OCI-LY7 (cell line): ENCODE data around the gene GLMN. TPM values are rescaled to one million over a fixed set of nuclear protein-coding genes. Genes with fewer than 3 reads are reported as not detected.

Experiments used
- BruUV-seq: library from RNA; stranded (reverse); fragments of 400-500 nt; replicated peaks from 2 replicates; lab custom pipeline; 2021; lab: Mats Ljungman, UMichigan
- CTCF ChIA-PET: fragments of 300-600 bp; sonication (Branson Sonifier 250); formaldehyde crosslinking; loops from one replicate; lab custom pipeline; 2022; ENCODE audit warnings: antibody characterized with exemption; ENCODE audit not compliant: unreplicated experiment; lab: Charles Lee
- POLR2A ChIA-PET: fragments of 300-600 bp; sonication (Branson Sonifier 250); formaldehyde crosslinking; loops from one replicate; lab custom pipeline; 2022; ENCODE audit warnings: antibody characterized with exemption; lab: Charles Lee
- DNase-seq: peaks from one replicate; pipeline ENCODE4 v3.0.0-alpha.2; 2015; ENCODE audit warnings: low spot score
- H2AFZ ChIP-seq: fragments of 200-600 bp; sonication (generic), shearing (Covaris generic); 2 replicates; pipeline ENCODE4 v1.6.1; 2014; ENCODE audit warnings: mild to moderate bottlenecking, antibody characterized with exemption, low read length, moderate library complexity
- H3K27ac ChIP-seq: fragments of 200-600 bp; sonication (generic); 2 replicates; pipeline ENCODE4 v1.5.1; 2014; ENCODE audit warnings: mixed run types, low read depth, mild to moderate bottlenecking, moderate library complexity, low read length, inconsistent platforms; ENCODE audit not compliant: poor library complexity, severe bottlenecking
- H3K36me3 ChIP-seq: fragments of 200-600 bp; sonication (generic); 2 replicates; pipeline ENCODE4 v1.6.1; 2014; ENCODE audit warnings: mild to moderate bottlenecking, antibody characterized with exemption, low read length, moderate library complexity, mixed read lengths; ENCODE audit not compliant: insufficient read depth
- H3K4me1 ChIP-seq: fragments of 200-600 bp; sonication (generic); 2 replicates; pipeline ENCODE4 v1.5.1; 2014; ENCODE audit warnings: mild to moderate bottlenecking, low read length; ENCODE audit not compliant: insufficient read depth, poor library complexity, severe bottlenecking
- H3K4me2 ChIP-seq: fragments of 200-600 bp; sonication (generic); 2 replicates; pipeline ENCODE4 v1.6.1; 2014; ENCODE audit warnings: mild to moderate bottlenecking, low read length
- H3K4me3 ChIP-seq: fragments of 200-600 bp; sonication (generic); 2 replicates; pipeline ENCODE4 v1.5.1; 2014; ENCODE audit warnings: mild to moderate bottlenecking, low read depth, low read length; ENCODE audit not compliant: poor library complexity, severe bottlenecking
- H3K79me2 ChIP-seq: fragments of 200-600 bp; sonication (generic); 2 replicates; pipeline ENCODE4 v1.6.1; 2016; ENCODE audit warnings: low read depth, mild to moderate bottlenecking, low read length, moderate library complexity, mixed read lengths; ENCODE audit not compliant: insufficient read depth
- H3K9me2 ChIP-seq: fragments of 200-600 bp; sonication (generic); 2 replicates; pipeline ENCODE4 v1.6.1; 2016; ENCODE audit warnings: mild to moderate bottlenecking, low read length, mixed read lengths; ENCODE audit not compliant: insufficient read depth
- H3K9me3 ChIP-seq: fragments of 200-600 bp; sonication (generic); 2 replicates; pipeline ENCODE4 v1.6.1; 2014; ENCODE audit warnings: mild to moderate bottlenecking, mixed run types, low read length, mixed read lengths
- H4K20me1 ChIP-seq: fragments of 200-600 bp; sonication (generic); 2 replicates; pipeline ENCODE4 v1.6.1; 2014; ENCODE audit warnings: mild to moderate bottlenecking, antibody characterized with exemption, low read length, moderate library complexity, mixed read lengths; ENCODE audit not compliant: insufficient read depth
- EZH2phosphoT487 ChIP-seq: fragments of 200-600 bp; sonication (generic); IDR thresholded peaks from 2 replicates; pipeline ENCODE4 v1.6.1; 2018; ENCODE audit warnings: low read depth, borderline replicate concordance, mild to moderate bottlenecking, mixed run types, antibody characterized with exemption, low read length, moderate library complexity, mixed read lengths
- intact Hi-C: fragments of 100-400 bp; cut with micrococcal nuclease; formaldehyde crosslinking; loops from one replicate; pipeline ENCODE4 v1.10.0; 2022; ENCODE audit not compliant: unreplicated experiment
- total RNA-seq, 2 experiments: library from RNA; depleted of rRNA in 1 of 2; stranded (reverse); fragments of >200 nt in 1 of 2; shearing (Covaris generic) in 1 of 2; gene quantifications; 2 replicates each; pipeline ENCODE4 v1.2.3, GENCODE V29; 2014 to 2022
- TF ChIP-seq, protein P1 (sequence below): fragments of 200-600 bp; sonication (generic); conservative IDR thresholded peaks from 2 replicates; pipeline ENCODE4 v1.5.1; 2014; ENCODE audit warnings: mild to moderate bottlenecking, antibody characterized with exemption, low read length, moderate library complexity, mixed read lengths

GLMN gene
- total RNA-seq, 2 experiments from 2014 or later = 12.4 to 14.6 TPM

- Histone ChIP-seq H3K9me3 (no peaks in the 10 kb centered on the region), H3K36me3 (peaks cover 58% of the 10 kb centered on the region), H3K4me2 (no peak overlapping the region), H3K27ac (no peak overlapping the region), H3K4me3 (no peak overlapping the region), H3K79me2 (no peaks in the 10 kb centered on the region), H3K4me1 (no peaks in the 10 kb centered on the region), H4K20me1 (no peaks in the 10 kb centered on the region), H2AFZ (no peak overlapping the region), H3K9me2 (no peaks in the 10 kb centered on the region)
- intact Hi-C loops = no loop called here
- DNase-seq = no peak
- CTCF ChIA-PET = no interaction called here
- no TSS peak for BruUV-seq
- TF ChIP-seq EZH2phosphoT487 = no peak
- TF ChIP-seq, protein P1, sequence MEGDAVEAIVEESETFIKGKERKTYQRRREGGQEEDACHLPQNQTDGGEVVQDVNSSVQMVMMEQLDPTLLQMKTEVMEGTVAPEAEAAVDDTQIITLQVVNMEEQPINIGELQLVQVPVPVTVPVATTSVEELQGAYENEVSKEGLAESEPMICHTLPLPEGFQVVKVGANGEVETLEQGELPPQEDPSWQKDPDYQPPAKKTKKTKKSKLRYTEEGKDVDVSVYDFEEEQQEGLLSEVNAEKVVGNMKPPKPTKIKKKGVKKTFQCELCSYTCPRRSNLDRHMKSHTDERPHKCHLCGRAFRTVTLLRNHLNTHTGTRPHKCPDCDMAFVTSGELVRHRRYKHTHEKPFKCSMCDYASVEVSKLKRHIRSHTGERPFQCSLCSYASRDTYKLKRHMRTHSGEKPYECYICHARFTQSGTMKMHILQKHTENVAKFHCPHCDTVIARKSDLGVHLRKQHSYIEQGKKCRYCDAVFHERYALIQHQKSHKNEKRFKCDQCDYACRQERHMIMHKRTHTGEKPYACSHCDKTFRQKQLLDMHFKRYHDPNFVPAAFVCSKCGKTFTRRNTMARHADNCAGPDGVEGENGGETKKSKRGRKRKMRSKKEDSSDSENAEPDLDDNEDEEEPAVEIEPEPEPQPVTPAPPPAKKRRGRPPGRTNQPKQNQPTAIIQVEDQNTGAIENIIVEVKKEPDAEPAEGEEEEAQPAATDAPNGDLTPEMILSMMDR = no peak
- POLR2A ChIA-PET = no interaction called here
Observed at GRCh38 chr1:92277105-92277723, 21.6 kb downstream of the GLMN start.

DNA sequence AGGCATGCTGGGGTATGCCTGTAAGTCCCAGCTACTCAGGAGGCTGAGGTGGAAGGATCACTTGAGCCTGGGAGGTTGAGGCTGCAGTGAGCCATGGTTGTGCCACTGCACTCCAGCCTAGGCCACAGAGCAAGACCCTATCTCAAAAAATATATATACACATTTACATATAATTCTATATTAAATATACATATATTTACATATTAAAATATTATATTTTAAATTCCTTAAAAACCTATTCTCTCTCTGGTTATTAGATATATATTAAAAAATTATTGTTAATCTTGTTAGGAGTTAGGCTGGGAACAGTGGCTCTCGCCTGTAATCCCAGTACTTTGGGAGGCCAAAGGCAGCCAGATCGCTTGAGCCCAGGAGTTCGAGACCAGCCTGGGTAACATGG is 22.7 kb downstream of the GLMN start:
- Histone ChIP-seq H3K4me1 (no peaks in the 10 kb centered on the region), H2AFZ (no peak overlapping the region), H3K27ac (no peak overlapping the region), H3K4me2 (no peak overlapping the region), H3K9me2 (no peaks in the 10 kb centered on the region), H4K20me1 (no peaks in the 10 kb centered on the region), H3K9me3 (no peaks in the 10 kb centered on the region), H3K79me2 (no peaks in the 10 kb centered on the region), H3K4me3 (no peak overlapping the region), H3K36me3 (peaks cover 64% of the 10 kb centered on the region)
- CTCF ChIA-PET = no interaction called here
- intact Hi-C loops = no loop called here
- no TSS peak for BruUV-seq
- DNase-seq = no peak
- TF ChIP-seq, protein P1 = no peak
- no peak for TF ChIP-seq EZH2phosphoT487
- POLR2A ChIA-PET = no interaction called here

DNA sequence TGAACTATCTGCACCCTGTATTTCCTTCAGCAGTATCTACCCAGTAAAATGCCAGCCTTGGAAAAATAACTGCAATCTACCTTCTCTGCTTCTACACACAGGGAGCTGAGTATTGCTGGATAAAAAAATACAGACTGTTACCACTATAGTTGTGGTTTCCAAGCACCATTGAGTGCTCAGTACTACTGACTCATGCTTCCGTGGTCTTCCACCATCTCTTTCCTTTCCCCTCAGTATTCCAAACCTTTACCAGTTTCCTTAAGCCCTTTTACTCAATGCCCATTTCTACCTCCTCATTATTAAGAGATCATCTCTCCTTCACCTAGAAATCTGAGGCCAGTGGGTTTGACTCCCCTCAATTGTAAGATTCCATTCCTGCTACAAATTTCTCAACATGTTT is 23.8 kb downstream of the GLMN start:
- Histone ChIP-seq H3K9me2 (no peaks in the 10 kb centered on the region), H2AFZ (no peak overlapping the region), H3K4me1 (no peaks in the 10 kb centered on the region), H3K27ac (no peak overlapping the region), H3K36me3 (peaks cover 70% of the 10 kb centered on the region), H3K4me3 (no peak overlapping the region), H4K20me1 (no peaks in the 10 kb centered on the region), H3K4me2 (no peak overlapping the region), H3K9me3 (no peaks in the 10 kb centered on the region), H3K79me2 (no peaks in the 10 kb centered on the region)
- no peak for TF ChIP-seq EZH2phosphoT487
- TF ChIP-seq, protein P1 = no peak
- DNase-seq = no peak
- ChIA-PET CTCF (no interaction called here), POLR2A (interaction anchor here (0.6 to 1.2 kb wide), 3 partner anchors 9 to 204 kb away, joined by 3 to 4 read pairs (median 3); no protein-coding TSS in a partner anchor)
- intact Hi-C loops = no loop called here
- BruUV-seq = no TSS peak
